ENCODE results near the gene PLPP1.

The PLPP1 gene

DNA sequence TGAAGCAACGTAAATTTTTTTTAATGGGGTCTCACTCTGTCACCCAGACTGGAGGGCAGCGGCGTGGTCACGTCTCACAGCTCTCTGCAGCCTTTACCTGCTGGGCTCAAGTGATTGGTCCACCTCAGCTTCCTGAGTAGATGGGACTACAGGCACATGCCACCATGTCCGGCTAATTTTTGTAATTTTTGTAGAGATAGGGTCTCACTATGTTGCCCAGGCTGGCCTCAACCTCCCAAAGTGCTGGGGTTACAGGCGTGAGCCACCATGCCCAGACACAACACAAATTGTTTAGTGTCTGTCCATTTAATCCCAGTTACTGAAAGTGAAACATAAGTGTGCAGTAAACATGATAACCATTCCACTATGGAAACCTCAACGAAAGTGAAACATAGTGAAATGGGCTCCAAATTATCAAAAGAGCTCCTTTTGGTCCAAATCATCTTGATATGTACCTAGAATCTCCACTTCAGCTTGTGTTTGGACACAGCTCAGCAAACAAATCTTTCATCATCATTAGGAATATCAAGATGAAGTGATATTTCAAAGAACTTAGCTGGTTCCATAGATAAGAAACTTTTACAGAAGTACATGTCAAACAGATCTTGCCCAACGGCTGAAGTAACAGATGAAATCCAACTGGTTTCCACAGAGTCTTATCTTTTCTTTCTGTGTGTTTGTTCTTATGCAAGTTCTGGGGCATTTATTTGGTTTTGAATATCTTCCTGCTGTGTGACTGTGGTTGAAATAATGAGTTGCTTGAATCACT, 41.2 kb upstream of the PLPP1 start:
- Histone ChIP-seq H3K4me3 (replicated peaks; ENCODE audit: insufficient read depth, low read length) (no peak overlapping the region), H3K27ac (replicated peaks) (peak overlapping the region; percentile 60), H3K27me3 (ENCODE audit: insufficient read depth, poor library complexity, severe bottlenecking) (no peaks in the 10 kb centered on the region)
- TF ChIP-seq, protein P1, sequence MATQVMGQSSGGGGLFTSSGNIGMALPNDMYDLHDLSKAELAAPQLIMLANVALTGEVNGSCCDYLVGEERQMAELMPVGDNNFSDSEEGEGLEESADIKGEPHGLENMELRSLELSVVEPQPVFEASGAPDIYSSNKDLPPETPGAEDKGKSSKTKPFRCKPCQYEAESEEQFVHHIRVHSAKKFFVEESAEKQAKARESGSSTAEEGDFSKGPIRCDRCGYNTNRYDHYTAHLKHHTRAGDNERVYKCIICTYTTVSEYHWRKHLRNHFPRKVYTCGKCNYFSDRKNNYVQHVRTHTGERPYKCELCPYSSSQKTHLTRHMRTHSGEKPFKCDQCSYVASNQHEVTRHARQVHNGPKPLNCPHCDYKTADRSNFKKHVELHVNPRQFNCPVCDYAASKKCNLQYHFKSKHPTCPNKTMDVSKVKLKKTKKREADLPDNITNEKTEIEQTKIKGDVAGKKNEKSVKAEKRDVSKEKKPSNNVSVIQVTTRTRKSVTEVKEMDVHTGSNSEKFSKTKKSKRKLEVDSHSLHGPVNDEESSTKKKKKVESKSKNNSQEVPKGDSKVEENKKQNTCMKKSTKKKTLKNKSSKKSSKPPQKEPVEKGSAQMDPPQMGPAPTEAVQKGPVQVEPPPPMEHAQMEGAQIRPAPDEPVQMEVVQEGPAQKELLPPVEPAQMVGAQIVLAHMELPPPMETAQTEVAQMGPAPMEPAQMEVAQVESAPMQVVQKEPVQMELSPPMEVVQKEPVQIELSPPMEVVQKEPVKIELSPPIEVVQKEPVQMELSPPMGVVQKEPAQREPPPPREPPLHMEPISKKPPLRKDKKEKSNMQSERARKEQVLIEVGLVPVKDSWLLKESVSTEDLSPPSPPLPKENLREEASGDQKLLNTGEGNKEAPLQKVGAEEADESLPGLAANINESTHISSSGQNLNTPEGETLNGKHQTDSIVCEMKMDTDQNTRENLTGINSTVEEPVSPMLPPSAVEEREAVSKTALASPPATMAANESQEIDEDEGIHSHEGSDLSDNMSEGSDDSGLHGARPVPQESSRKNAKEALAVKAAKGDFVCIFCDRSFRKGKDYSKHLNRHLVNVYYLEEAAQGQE (IDR thresholded peaks at IDR 0.05; ENCODE audit: insufficient replicate concordance, low read depth): no peak
- TF ChIP-seq POLR2AphosphoS5 (IDR thresholded peaks at IDR 0.05; ENCODE audit: low read depth): 0 out of 2 replicates have a peak, but pooled peaks have one; percentile 23
- DNase-seq (ENCODE audit: low read depth in 1 of 2, low spot score in 1 of 2): peak in 1 of 2 experiments; percentile 73

DNA sequence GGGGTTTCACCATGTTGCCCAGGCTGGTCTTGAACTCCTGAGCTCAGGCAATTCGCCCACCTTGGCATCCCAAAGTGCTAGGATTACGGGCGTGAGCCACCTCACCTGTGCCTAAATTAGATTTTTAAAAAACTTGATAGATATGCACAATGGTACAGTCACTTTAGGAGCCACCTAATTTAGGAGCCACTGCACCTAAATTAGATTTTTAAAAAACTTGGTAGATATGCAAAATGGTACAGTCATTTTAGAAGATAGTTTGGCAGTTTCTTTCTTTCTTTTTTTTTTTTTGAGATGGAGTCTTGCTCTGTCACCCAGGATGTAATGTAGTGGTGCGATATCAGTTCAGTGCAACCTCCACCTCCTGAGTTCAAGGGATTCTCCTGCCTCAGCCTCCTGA, 37.8 kb upstream of the PLPP1 start:
- no peak overlapping the region for H3K27ac ChIP-seq (replicated peaks)
- H3K4me3 ChIP-seq (replicated peaks; ENCODE audit: insufficient read depth, low read length): no peak overlapping the region
- TF ChIP-seq, protein P1 (IDR thresholded peaks at IDR 0.05; ENCODE audit: insufficient replicate concordance, low read depth): no peak
- no peak for TF ChIP-seq POLR2AphosphoS5 (IDR thresholded peaks at IDR 0.05; ENCODE audit: low read depth)
- TF ChIP-seq GABPA (IDR thresholded peaks at IDR 0.05; ENCODE audit: low read depth): no peak
- TF ChIP-seq SPI1 (IDR thresholded peaks at IDR 0.05; ENCODE audit: borderline replicate concordance, low read depth): no peak
- TF ChIP-seq, protein P2, sequence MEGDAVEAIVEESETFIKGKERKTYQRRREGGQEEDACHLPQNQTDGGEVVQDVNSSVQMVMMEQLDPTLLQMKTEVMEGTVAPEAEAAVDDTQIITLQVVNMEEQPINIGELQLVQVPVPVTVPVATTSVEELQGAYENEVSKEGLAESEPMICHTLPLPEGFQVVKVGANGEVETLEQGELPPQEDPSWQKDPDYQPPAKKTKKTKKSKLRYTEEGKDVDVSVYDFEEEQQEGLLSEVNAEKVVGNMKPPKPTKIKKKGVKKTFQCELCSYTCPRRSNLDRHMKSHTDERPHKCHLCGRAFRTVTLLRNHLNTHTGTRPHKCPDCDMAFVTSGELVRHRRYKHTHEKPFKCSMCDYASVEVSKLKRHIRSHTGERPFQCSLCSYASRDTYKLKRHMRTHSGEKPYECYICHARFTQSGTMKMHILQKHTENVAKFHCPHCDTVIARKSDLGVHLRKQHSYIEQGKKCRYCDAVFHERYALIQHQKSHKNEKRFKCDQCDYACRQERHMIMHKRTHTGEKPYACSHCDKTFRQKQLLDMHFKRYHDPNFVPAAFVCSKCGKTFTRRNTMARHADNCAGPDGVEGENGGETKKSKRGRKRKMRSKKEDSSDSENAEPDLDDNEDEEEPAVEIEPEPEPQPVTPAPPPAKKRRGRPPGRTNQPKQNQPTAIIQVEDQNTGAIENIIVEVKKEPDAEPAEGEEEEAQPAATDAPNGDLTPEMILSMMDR (IDR thresholded peaks at IDR 0.05; ENCODE audit: insufficient read depth, low read length): no peak

DNA sequence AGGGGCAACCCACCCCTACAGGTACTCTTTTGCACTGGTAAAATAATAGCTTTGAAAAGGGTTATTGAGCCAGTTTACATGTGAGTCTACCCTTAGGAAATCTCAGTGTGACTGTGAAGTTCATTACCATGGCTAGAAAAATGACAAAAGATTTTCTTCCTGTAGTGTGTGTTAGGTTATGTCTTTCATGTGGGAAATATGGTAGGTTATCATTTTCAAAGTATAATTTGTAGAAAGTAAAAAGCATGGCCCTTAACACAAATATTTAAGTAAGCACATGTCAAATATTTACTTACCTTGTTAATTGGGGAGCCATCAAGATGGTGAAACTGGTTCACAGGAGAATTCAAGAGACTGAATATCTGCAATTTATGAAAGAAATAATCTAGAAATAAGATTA, 37.3 kb upstream of the PLPP1 start:
- no peak overlapping the region for H3K4me3 ChIP-seq (replicated peaks; ENCODE audit: insufficient read depth, low read length)
- H3K27me3 ChIP-seq (ENCODE audit: insufficient read depth, poor library complexity, severe bottlenecking): no peaks in the 10 kb centered on the region
- no peak overlapping the region for H3K27ac ChIP-seq (replicated peaks)
- DNase-seq (ENCODE audit: low read depth in 1 of 2, low spot score in 1 of 2): no peak
- TF ChIP-seq POLR2AphosphoS5 (IDR thresholded peaks at IDR 0.05; ENCODE audit: low read depth) (no peak), GABPA (IDR thresholded peaks at IDR 0.05; ENCODE audit: low read depth) (no peak), SPI1 (IDR thresholded peaks at IDR 0.05; ENCODE audit: borderline replicate concordance, low read depth) (no peak)
- TF ChIP-seq, protein P1 (IDR thresholded peaks at IDR 0.05; ENCODE audit: insufficient replicate concordance, low read depth): no peak
- TF ChIP-seq, protein P2 (IDR thresholded peaks at IDR 0.05; ENCODE audit: insufficient read depth, low read length): no peak

More for the DNA sequence above, 37.8 kb upstream of the PLPP1 start:
- no peaks in the 10 kb centered on the region for H3K27me3 ChIP-seq (ENCODE audit: insufficient read depth, poor library complexity, severe bottlenecking)
- DNase-seq (ENCODE audit: low read depth in 1 of 2, low spot score in 1 of 2): no peak
